ENCODE results near the gene GNG3. TPM values are rescaled to one million over a fixed set of nuclear protein-coding genes. Genes with fewer than 3 reads are reported as not detected.
"Not testable (repeated sequence)": the region's sequence is repeated elsewhere in the genome, so short reads cannot be mapped to it uniquely, and the experiment has no call there.

The GNG3 gene
- total and polyA plus RNA-seq, 2 of the 8 experiments (the other 6 are each of a cell fraction or from before 2014, with no cell fraction given) = 4.9 to 12.1 TPM

DNA sequence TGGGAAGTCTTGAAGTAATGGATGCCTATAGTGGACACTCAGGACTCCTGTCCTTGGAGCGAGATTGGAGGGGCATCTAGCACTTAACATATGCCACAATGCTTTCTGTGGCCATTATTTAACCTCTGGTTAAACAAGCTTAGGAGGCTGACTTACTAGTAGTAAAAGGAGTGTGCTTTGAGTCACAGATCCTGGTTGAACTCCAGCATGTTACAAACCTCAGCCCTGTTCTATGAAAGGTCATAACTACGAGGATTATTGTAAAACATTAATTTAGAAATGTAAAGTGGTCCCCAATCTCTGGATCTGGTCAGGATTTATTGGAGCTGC, 34.3 kb upstream of the GNG3 start (continued):
- TF ChIP-seq CBX8 (IDR thresholded peaks at IDR 0.05; ENCODE audit: borderline replicate concordance, low read depth, low read length) = no peak
- no peak for TF ChIP-seq CTBP2 (IDR thresholded peaks at IDR 0.05; ENCODE audit: borderline replicate concordance, insufficient read depth, insufficient read length, low read length)

DNA sequence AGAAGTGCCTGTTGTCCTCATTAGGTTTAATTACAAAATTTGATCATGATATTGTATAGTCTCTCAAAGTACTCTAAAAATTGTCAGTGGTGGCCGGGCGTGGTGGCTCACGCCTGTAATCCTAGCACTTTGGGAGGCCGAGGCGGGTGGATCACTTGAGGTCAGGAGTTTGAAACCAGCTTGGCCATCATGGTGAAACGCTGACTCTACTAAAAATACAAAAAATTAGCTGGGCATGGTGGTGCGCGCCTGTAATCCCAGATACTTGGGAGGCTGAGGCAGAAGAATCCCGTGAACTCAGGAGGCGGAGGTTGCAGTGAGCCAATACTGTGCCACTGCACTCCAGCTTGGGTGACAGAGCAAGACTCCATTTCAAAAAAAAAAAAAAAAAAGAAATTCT, 32.1 kb upstream of the GNG3 start:
- WGBS, 2 experiments (ENCODE audit: extremely low coverage in 1 of 2, insufficient coverage in 1 of 2, insufficient read length in 1 of 2, insufficient replicate concordance in 2 of 2, low coverage in 1 of 2, low lambda C conversion rate in 2 of 2, missing lambda C conversion rate in 1 of 2) = 87% methylated on average over 10 of the region's 10 CpGs; no CpG with 5 or more reads in 1 of the 2 experiments
- not testable (repeated sequence) for H3K4me2 ChIP-seq (ENCODE audit: insufficient read depth in 1 of 2, low read depth in 2 of 2, low read length in 2 of 2); H2BK15ac ChIP-seq (ENCODE audit: low read length); H4K20me1 ChIP-seq (replicated peaks in 1 of 2; ENCODE audit: control insufficient read depth in 1 of 2, insufficient read depth in 2 of 2, low read length in 2 of 2); FAIRE-seq; H2BK12ac ChIP-seq (ENCODE audit: low read depth, low read length); H4K8ac ChIP-seq (ENCODE audit: extremely low read depth, insufficient read depth, low read length); H3K9me3 ChIP-seq (ENCODE audit: insufficient read depth in 2 of 2, low read depth in 1 of 2, low read length in 1 of 2); H3K4me3 ChIP-seq (ENCODE audit: extremely low read depth in 1 of 4, insufficient read depth in 2 of 4, low read depth in 3 of 4, low read length in 4 of 4); H2BK20ac ChIP-seq (ENCODE audit: low read length); H3K4ac ChIP-seq (replicated peaks; ENCODE audit: insufficient read length, low read depth, low read length); H3K27me3 ChIP-seq (replicated peaks in 1 of 4; ENCODE audit: control insufficient read depth in 3 of 4, extremely low read depth in 1 of 4, insufficient read depth in 3 of 4, low read length in 3 of 4); H3K23ac ChIP-seq (ENCODE audit: insufficient read length); H4K5ac ChIP-seq (ENCODE audit: insufficient read length, low read depth, low read length); H3K9ac ChIP-seq (replicated peaks in 1 of 4; ENCODE audit: extremely low read depth in 1 of 4, low read depth in 3 of 4, low read length in 3 of 4); H2AK5ac ChIP-seq (ENCODE audit: low read depth, low read length); H3K18ac ChIP-seq (ENCODE audit: extremely low read depth, low read length); H2BK120ac ChIP-seq (replicated peaks; ENCODE audit: low read depth, low read length); H3K56ac ChIP-seq (replicated peaks; ENCODE audit: insufficient read length, low read depth, low read length); H3K79me1 ChIP-seq (ENCODE audit: low read depth, low read length); H3K27ac ChIP-seq (ENCODE audit: low read depth, low read length); DNase-seq (ENCODE audit: low read depth in 1 of 2, low spot score in 2 of 2); H2AFZ ChIP-seq (ENCODE audit: low read length); H3K14ac ChIP-seq (ENCODE audit: insufficient read length); H2BK5ac ChIP-seq (ENCODE audit: low read depth, low read length); H3K4me1 ChIP-seq (replicated peaks in 1 of 4; ENCODE audit: control insufficient read depth in 3 of 4, insufficient read depth in 4 of 4, low read length in 3 of 4); H4K91ac ChIP-seq (replicated peaks; ENCODE audit: insufficient read length, low read length)
- CTCF ChIA-PET (ENCODE audit: partially characterized antibody) = interaction anchor here (0.6 to 3.2 kb wide), 5 partner anchors 19 to 1592 kb away, joined by 3 to 16 read pairs (median 4); no protein-coding TSS in a partner anchor
- Histone ChIP-seq H3K23me2 (ENCODE audit: low read depth, low read length) (peaks cover 14% of the 10 kb centered on the region), H3K36me3 (ENCODE audit: control insufficient read depth in 2 of 4, insufficient read depth in 4 of 4, low read length in 3 of 4) (peaks cover 5 to 29% (median 9%) of the 10 kb centered on the region in 4 experiments; a peak in 5 of 8 replicates), H3K79me2 (ENCODE audit: control insufficient read depth in 1 of 2, insufficient read depth in 2 of 2, low read length in 2 of 2) (peaks cover 0 to 23% of the 10 kb centered on the region in 2 experiments; a peak in 2 of 4 replicates)
- POLR2A ChIA-PET (ENCODE audit: partially characterized antibody) = interaction anchor here (1.7 to 61.4 kb wide), 4 partner anchors 15 to 95 kb away, joined by 4 to 2041 read pairs (median 1050); partner anchors contain the start of genes BSCL2, C11orf98, CSKMT and GANAB
